IMR-90 (cell line): ENCODE data around the gene PLA2G4D. TPM values are rescaled to one million over a fixed set of nuclear protein-coding genes. Genes with fewer than 3 reads are reported as not detected.

ENCODE experiments used
- ATAC-seq: fragments of 200-7000 bp; cut with Tn5 transposase; 2 replicates; pipeline ENCODE4 v1.9.1; 2020; ENCODE audit warnings: low read depth, mild to moderate bottlenecking, moderate library complexity
- BruUV-seq: library from RNA; stranded (reverse); fragments of 400-500 nt; replicated peaks from 2 replicates; lab custom pipeline; 2021; lab: Mats Ljungman, UMichigan
- CTCF ChIA-PET: fragments of 300-600 bp; formaldehyde crosslinking; extraction: SDS; loops from one replicate; lab custom pipeline; 2021; ENCODE audit warnings: antibody characterized with exemption; lab: Yijun Ruan, JAX
- POLR2A ChIA-PET: fragments of 300-600 bp; sonication (Branson Sonifier 250); formaldehyde crosslinking; loops from one replicate; lab custom pipeline; 2022; ENCODE audit warnings: antibody characterized with exemption; ENCODE audit not compliant: unreplicated experiment; lab: Charles Lee
- DNase-seq: peaks from one replicate; pipeline ENCODE4 v3.0.0; 2013
- H2AFZ ChIP-seq: replicated peaks from 2 replicates; pipeline ENCODE3; 2013; ENCODE audit warnings: low read length, mild to moderate bottlenecking; ENCODE audit not compliant: poor library complexity
- H2AK5ac ChIP-seq: 2 replicates; pipeline ENCODE4 v1.6.1; 2013; ENCODE audit warnings: low read depth, low read length, inconsistent platforms
- H2AK9ac ChIP-seq: replicated peaks from 2 replicates; pipeline ENCODE3; 2013; ENCODE audit warnings: mild to moderate bottlenecking, low read depth, low read length, moderate library complexity; ENCODE audit not compliant: poor library complexity
- H2BK120ac ChIP-seq: 2 replicates; pipeline ENCODE4 v1.6.1; 2013; ENCODE audit warnings: low read depth, low read length, inconsistent platforms
- H2BK15ac ChIP-seq: 3 replicates; pipeline ENCODE4 v1.6.1; 2013; ENCODE audit warnings: low read depth, low read length, inconsistent platforms
- H2BK20ac ChIP-seq: 2 replicates; pipeline ENCODE4 v1.6.1; 2013; ENCODE audit warnings: low read depth, mild to moderate bottlenecking, inconsistent platforms, low read length, moderate library complexity
- H2BK5ac ChIP-seq: 2 replicates; pipeline ENCODE4 v1.6.1; 2013; ENCODE audit warnings: mild to moderate bottlenecking, low read depth, low read length, inconsistent platforms; ENCODE audit not compliant: poor library complexity, severe bottlenecking
- H3K14ac ChIP-seq: replicated peaks from 2 replicates; pipeline ENCODE4 v1.6.1; 2013; ENCODE audit warnings: low read depth, low read length, inconsistent platforms
- H3K18ac ChIP-seq: 2 replicates; pipeline ENCODE4 v1.6.1; 2013; ENCODE audit warnings: low read depth, low read length, control low read depth
- H3K23ac ChIP-seq: 2 replicates; pipeline ENCODE4 v1.6.1; 2013; ENCODE audit warnings: low read depth, low read length, inconsistent platforms
- H3K27ac ChIP-seq: 2 replicates; pipeline ENCODE4 v1.5.1; 2013; ENCODE audit warnings: mild to moderate bottlenecking, control low read depth, low read length; ENCODE audit not compliant: insufficient read depth
- H3K27me3 ChIP-seq: 2 replicates; pipeline ENCODE4 v1.6.1; 2013; ENCODE audit warnings: low read length; ENCODE audit not compliant: control insufficient read depth, insufficient read depth
- H3K36me3 ChIP-seq: 2 replicates; pipeline ENCODE4 v1.6.1; 2013; ENCODE audit warnings: low read length, mixed read lengths; ENCODE audit not compliant: control insufficient read depth, insufficient read depth
- H3K4ac ChIP-seq: 2 replicates; pipeline ENCODE4 v1.6.1; 2013; ENCODE audit warnings: low read depth, low read length, inconsistent platforms
- H3K4me1 ChIP-seq: 2 replicates; pipeline ENCODE4 v1.6.1; 2013; ENCODE audit warnings: low read length, mixed read lengths; ENCODE audit not compliant: control insufficient read depth, insufficient read depth
- H3K4me2 ChIP-seq: 2 replicates; pipeline ENCODE4 v1.6.1; 2013; ENCODE audit warnings: low read depth, mild to moderate bottlenecking, control low read depth, low read length, moderate library complexity
- H3K4me3 ChIP-seq: 2 replicates; pipeline ENCODE4 v1.5.1; 2013; ENCODE audit warnings: low read depth, mild to moderate bottlenecking, control low read depth, low read length, moderate library complexity; ENCODE audit not compliant: insufficient read depth
- H3K56ac ChIP-seq: 2 replicates; pipeline ENCODE4 v1.6.1; 2013; ENCODE audit warnings: low read length, inconsistent platforms; ENCODE audit not compliant: insufficient read depth; ENCODE audit errors: extremely low read depth
- H3K79me1 ChIP-seq, 2 experiments: 2 replicates each; pipeline ENCODE4 v1.6.1; 2013; ENCODE audit warnings: low read length in 2 of 2, inconsistent platforms in 1 of 2, low read depth in 1 of 2
- H3K9ac ChIP-seq: 2 replicates; pipeline ENCODE4 v1.6.1; 2013; ENCODE audit warnings: low read depth, low read length, control low read depth
- H3K9me1 ChIP-seq: 2 replicates; pipeline ENCODE4 v1.6.1; 2013; ENCODE audit warnings: low read length, inconsistent platforms; ENCODE audit not compliant: insufficient read depth
- H3K9me3 ChIP-seq: 2 replicates; pipeline ENCODE4 v1.6.1; 2013; ENCODE audit warnings: low read length; ENCODE audit not compliant: control insufficient read depth, insufficient read depth
- H4K20me1 ChIP-seq: 2 replicates; pipeline ENCODE4 v1.6.1; 2013; ENCODE audit warnings: low read length, inconsistent platforms; ENCODE audit not compliant: insufficient read depth
- H4K5ac ChIP-seq: 2 replicates; pipeline ENCODE4 v1.6.1; 2013; ENCODE audit warnings: mild to moderate bottlenecking, low read depth, low read length, control low read depth
- H4K8ac ChIP-seq, 2 experiments: 2 replicates each; pipeline ENCODE4 v1.6.1; 2013; ENCODE audit warnings: low read depth in 2 of 2, low read length in 2 of 2, control low read depth in 1 of 2, inconsistent platforms in 1 of 2
- H4K91ac ChIP-seq: 2 replicates; pipeline ENCODE4 v1.6.1; 2013; ENCODE audit warnings: low read depth, low read length, inconsistent platforms; ENCODE audit not compliant: insufficient read depth
- BHLHE40 ChIP-seq: fragments of 150-350 bp; IDR thresholded peaks from 2 replicates; pipeline ENCODE4 v1.6.1; 2016; ENCODE audit warnings: mild to moderate bottlenecking, low read depth, low read length
- CEBPB ChIP-seq: IDR thresholded peaks from 2 replicates; pipeline ENCODE4 v1.6.1; 2012; ENCODE audit warnings: low read depth, low read length, improper control_type of control experiment
- CHD1 ChIP-seq: IDR thresholded peaks from 2 replicates; pipeline ENCODE4 v1.6.1; 2012; ENCODE audit warnings: low read depth, low read length, improper control_type of control experiment
- CTCF ChIP-seq: conservative IDR thresholded peaks from 2 replicates; pipeline ENCODE4 v1.5.1; 2012; ENCODE audit warnings: mild to moderate bottlenecking, low read depth, low read length, improper control_type of control experiment
- ELK1 ChIP-seq: fragments of 150-350 bp; IDR thresholded peaks from 2 replicates; pipeline ENCODE4 v1.6.1; 2016; ENCODE audit warnings: low read depth, mild to moderate bottlenecking, low read length, moderate library complexity, borderline replicate concordance
- FOS ChIP-seq: fragments of 150-350 bp; IDR thresholded peaks from 2 replicates; pipeline ENCODE4 v1.6.1; 2016; ENCODE audit warnings: low read depth, low read length
- MAFK ChIP-seq: IDR thresholded peaks from 2 replicates; pipeline ENCODE4 v1.6.1; 2012; ENCODE audit warnings: low read depth, low read length, improper control_type of control experiment
- MAZ ChIP-seq: IDR thresholded peaks from 2 replicates; pipeline ENCODE4 v1.6.1; 2012; ENCODE audit warnings: low read depth, mild to moderate bottlenecking, low read length, improper control_type of control experiment, moderate library complexity, borderline replicate concordance
- MXI1 ChIP-seq: IDR thresholded peaks from 2 replicates; pipeline ENCODE4 v1.6.1; 2012; ENCODE audit warnings: low read depth, mild to moderate bottlenecking, low read length, moderate library complexity, borderline replicate concordance
- NFE2L2 ChIP-seq: fragments of 150-350 bp; IDR thresholded peaks from 2 replicates; pipeline ENCODE4 v1.6.1; 2016; ENCODE audit warnings: low read depth, mild to moderate bottlenecking, low read length
- POLR2A ChIP-seq: IDR thresholded peaks from 2 replicates; pipeline ENCODE4 v1.6.1; 2012; ENCODE audit warnings: mild to moderate bottlenecking, low read depth, low read length
- RAD21 ChIP-seq: IDR thresholded peaks from 2 replicates; pipeline ENCODE4 v1.6.1; 2012; ENCODE audit warnings: low read length, improper control_type of control experiment
- RCOR1 ChIP-seq: IDR thresholded peaks from 2 replicates; pipeline ENCODE4 v1.6.1; 2012; ENCODE audit warnings: mild to moderate bottlenecking, low read length, improper control_type of control experiment; ENCODE audit not compliant: insufficient replicate concordance
- RFX5 ChIP-seq: IDR thresholded peaks from 2 replicates; pipeline ENCODE4 v1.8.0; 2012; ENCODE audit warnings: low read depth, mild to moderate bottlenecking, low read length, moderate library complexity
- SMC3 ChIP-seq: fragments of 150-350 bp; IDR thresholded peaks from 2 replicates; pipeline ENCODE4 v1.6.1; 2016; ENCODE audit warnings: low read depth, mild to moderate bottlenecking, antibody characterized with exemption, low read length, moderate library complexity
- USF2 ChIP-seq: fragments of 150-350 bp; IDR thresholded peaks from 2 replicates; pipeline ENCODE4 v1.6.1; 2017; ENCODE audit warnings: mild to moderate bottlenecking, antibody characterized with exemption, low read length, low read depth
- WGBS, 2 experiments: methylation state at CpG; one replicate each; pipeline versions ENCODE4 v1.1.5 to v1.1.7; 2013; ENCODE audit warnings: missing lambda C conversion rate in 2 of 2; ENCODE audit not compliant: insufficient read length in 1 of 2; ENCODE audit errors: extremely low coverage in 2 of 2; 5-methylcytosine and 5-hydroxymethylcytosine counted together
- dilution Hi-C: fragments of 300-500 bp; cut with HindIII; formaldehyde crosslinking; loops from one replicate; pipeline ENCODE4 v1.14.3; 2018; ENCODE audit warnings: low sequenced_read_pairs; ENCODE audit not compliant: unreplicated experiment
- in situ Hi-C: fragments of 300-500 bp; cut with MboI; formaldehyde crosslinking; loops from 3 replicates; pipeline ENCODE4 v1.14.3; 2019; ENCODE audit warnings: low sequenced_read_pairs, inconsistent platforms, mixed read lengths
- intact Hi-C: fragments of 100-400 bp; cut with micrococcal nuclease; formaldehyde crosslinking; loops from 2 replicates; pipeline ENCODE4 v1.10.0; 2022
- polyA plus RNA-seq, 3 experiments: library from polyadenylated mRNA; depleted of rRNA; stranded (reverse); fragments of >200 nt; gene quantifications; 2 replicates each; pipeline ENCODE4 v1.2.3, GENCODE V29; 2012; ENCODE audit warnings: low replicate concordance in 1 of 3
- total RNA-seq: library from RNA; depleted of rRNA; stranded (reverse); fragments of >200 nt; gene quantifications from 2 replicates; pipeline ENCODE4 v1.2.3, GENCODE V29; 2012

PLA2G4D gene
- total and polyA plus RNA-seq, 2 of the 4 experiments (the other 2 are of a cell fraction): not detected

GRCh38 chr15:42136513-42136912, 42.2 kb upstream of the PLA2G4D start:
- Histone ChIP-seq H3K79me1 (no peaks in the 10 kb centered on the region), H3K36me3 (no peaks in the 10 kb centered on the region), H3K27ac (no peak overlapping the region), H3K27me3 (peaks cover 44% of the 10 kb centered on the region), H3K18ac (no peak overlapping the region), H3K9me1 (no peaks in the 10 kb centered on the region), H4K91ac (no peak overlapping the region), H2AK5ac (no peak overlapping the region), H3K23ac (no peak overlapping the region), H3K4me2 (no peak overlapping the region), H2AFZ (no peak overlapping the region), H3K4ac (no peak overlapping the region), H4K8ac (no peak overlapping the region), H3K4me1 (no peaks in the 10 kb centered on the region), H3K9ac (no peak overlapping the region), H4K20me1 (no peaks in the 10 kb centered on the region), H2BK120ac (no peak overlapping the region), H2BK5ac (no peak overlapping the region), H3K14ac (no peak overlapping the region), H2BK15ac (no peak overlapping the region), H2AK9ac (no peak overlapping the region), H2BK20ac (no peak overlapping the region), H3K9me3 (peaks cover 3% of the 10 kb centered on the region; the same call in 1 of the 2 replicates), H4K5ac (no peak overlapping the region), H3K4me3 (no peak overlapping the region), H3K56ac (no peak overlapping the region)
- dilution Hi-C loops (no loop called here), in situ Hi-C loops (no loop called here), intact Hi-C loops (loop anchor here (5.0 kb wide), 1 partner anchor 49 kb away; no protein-coding TSS in a partner anchor)
- ChIA-PET POLR2A (interaction anchor here (0.6 kb wide), 1 partner anchor 85 kb away, joined by 4 read pairs; no protein-coding TSS in a partner anchor), CTCF (no interaction called here)
- no peak for TF ChIP-seq MAZ
- no peak for TF ChIP-seq CTCF
- TF ChIP-seq RAD21: no peak
- no peak for TF ChIP-seq RCOR1
- no peak for TF ChIP-seq RFX5
- TF ChIP-seq NFE2L2: no peak
- no peak for TF ChIP-seq CEBPB
- no peak for TF ChIP-seq ELK1
- TF ChIP-seq CHD1: no peak
- no peak for TF ChIP-seq SMC3
- no peak for TF ChIP-seq MAFK
- no peak for TF ChIP-seq POLR2A
- no peak for TF ChIP-seq BHLHE40
- no peak for TF ChIP-seq FOS
- no peak for TF ChIP-seq MXI1
- TF ChIP-seq USF2: no peak
- no CpG with 5 or more reads among the region's 11 CpGs for WGBS, 2 experiments
- BruUV-seq: no TSS peak
- DNase-seq (no peak), ATAC-seq (no peak)
